CD4-positive, alpha-beta T cell treated with Interleukin-21 for 1 hour (primary cell): Measurements from ENCODE around the gene KRT3.

Experiments used
- DNase-seq: peaks from one replicate; pipeline ENCODE4 v3.0.0-alpha.2; 2020

KRT3 gene

DNA sequence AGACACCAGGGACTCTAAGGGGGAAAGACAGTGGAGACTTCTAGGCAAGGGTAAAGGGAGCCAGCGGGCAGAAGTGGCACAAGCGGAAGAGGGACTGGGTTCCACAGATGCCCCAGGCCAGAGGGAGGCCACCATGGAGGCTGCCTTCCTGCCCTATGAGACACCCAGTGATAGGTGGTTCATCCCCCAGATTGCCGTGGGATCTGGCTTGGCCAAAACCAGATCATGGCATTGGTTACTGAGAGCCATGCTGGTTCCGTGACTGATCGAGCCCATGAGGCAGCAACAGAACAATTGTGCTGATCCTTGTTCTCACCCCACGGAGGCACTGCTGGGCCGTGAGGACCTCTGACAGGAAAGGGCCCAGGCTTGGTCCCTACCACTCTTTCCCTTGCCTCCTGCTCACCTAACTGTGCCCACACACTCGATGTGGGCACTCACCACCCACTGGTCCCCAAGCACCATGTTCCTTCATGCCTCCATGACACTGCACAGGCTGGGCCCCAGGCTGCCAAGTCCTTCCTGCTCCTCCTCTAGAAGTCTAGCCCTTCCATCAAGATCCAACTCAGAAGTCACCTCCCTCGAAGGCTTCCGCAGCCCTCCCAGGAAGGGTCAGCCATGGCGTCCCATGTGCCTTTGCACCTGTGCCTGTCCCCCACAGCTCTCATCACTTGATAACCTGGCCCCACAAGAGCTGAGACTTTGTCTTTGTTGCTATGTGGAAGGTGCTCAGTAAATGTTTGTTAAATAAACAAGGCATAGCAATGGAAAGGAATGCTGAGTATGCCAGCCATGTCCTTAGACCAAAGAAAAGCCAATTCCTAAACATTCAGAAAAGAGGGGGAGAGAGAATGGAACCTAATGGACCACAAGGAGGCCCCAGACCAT is 30.9 kb upstream of the KRT3 start:
- no peak for DNase-seq

GRCh38 chr12:52825961-52826360 is 30.0 kb upstream of the KRT3 start:
- no peak for DNase-seq

DNA sequence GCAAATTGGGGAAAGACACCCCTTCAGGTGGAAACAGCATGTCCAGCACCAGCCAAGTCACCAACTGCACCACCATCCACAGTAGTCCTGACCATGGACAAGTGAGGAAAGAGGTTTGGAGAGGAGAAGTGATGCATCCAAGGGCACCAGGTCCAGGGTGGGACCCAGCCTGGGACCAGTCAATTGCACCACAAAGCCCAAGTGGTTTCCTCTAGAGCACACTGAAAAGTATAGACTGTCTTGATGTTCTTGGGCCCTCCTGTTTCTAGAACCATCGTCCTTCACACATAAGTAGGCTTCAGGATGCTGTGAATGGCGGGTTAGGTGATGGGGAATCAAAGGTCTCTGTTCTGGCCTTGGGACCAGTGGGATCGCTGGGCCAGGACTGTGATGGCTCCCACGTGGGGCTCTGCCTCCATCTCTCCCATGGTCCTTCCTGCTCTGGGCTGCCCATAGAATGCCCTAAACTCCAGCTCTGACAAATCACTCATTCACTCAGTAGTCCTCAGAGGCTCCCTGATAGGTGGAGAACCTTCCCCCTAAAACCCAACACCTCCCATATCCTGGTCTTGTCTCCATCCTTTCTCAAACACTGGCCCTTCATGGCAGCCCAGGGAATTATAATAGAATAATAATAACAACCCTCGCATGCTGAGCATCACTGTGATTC is 29.0 kb upstream of the KRT3 start:
- DNase-seq, result no peak

DNA sequence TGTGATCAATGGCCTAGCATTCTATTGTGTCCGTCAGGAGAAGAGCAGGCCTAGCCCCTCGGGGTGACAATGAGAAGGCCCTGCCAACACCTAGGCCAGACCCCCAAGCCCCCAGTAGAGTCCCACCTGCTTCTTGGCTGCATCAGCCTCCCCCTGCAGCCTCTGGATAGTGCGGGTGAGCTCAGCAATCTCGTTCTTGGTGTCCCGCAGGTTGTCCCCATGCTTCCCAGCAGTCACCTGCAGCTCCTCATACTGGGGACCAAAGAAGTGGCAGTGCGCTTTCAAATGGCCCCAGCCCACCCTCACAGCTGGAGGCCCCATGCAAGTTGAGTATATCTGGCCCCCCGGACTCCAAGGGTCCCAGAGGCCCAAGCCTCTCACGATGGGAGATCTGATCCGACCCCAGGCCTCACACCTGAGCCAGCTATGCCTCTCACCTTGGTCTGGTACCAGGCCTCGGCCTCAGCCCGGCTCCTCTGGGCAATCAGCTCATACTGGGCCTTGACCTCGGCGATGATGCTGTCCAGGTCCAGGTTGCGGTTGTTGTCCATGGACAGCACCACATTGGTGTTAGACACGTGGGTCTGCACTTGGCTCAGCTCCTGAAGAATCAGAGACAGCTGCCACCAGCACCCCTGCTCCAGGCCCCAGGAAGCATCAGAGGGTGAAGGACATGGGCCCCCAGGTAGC is 28.0 kb upstream of the KRT3 start:
- no peak for DNase-seq

GRCh38 chr12:52822771-52823510 is 27.0 kb upstream of the KRT3 start:
- DNase-seq, result no peak

DNA sequence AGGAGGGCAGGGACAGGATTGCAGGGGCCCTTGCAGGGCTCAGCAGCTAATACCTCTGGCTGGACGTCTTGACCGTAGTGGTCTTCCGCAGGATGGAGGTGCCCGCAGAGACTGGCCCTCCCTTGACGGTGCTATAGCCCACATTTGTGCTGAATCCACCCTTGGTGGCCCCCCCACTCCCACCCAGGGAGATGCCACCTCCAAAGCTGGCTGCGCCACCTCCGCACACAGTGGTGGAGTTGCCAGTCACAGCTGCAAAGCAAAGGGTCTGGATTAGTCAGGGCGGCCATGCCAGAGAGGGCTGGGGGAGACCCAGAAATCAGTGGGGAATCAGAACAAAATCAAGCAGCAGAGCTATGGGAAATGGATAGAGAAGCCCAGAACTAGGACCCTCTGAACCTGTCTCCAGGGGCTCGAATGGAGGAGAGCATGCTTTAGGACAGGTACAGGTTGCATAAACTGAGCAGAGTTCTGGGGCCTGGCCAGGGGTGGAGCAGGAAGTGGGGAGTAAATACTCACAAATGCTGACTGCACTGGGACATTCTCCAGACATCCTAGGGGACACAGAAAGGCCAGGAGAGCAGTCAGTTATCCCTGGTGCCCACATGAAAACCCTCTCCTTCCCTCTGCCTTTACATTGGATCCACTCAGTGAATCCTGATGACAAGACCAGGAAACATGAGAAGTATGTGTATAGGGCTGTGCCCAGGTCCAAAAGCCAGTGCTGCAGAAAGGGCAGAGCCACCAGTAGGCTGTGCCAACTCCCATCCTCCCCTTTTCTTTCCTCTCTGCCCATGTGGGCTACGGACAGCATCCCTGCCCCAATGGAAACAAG is 26.1 kb upstream of the KRT3 start:
- DNase-seq, result no peak

GRCh38 chr12:52821071-52821730 is 25.3 kb upstream of the KRT3 start:
- no peak for DNase-seq

GRCh38 chr12:52820521-52820920 is 24.6 kb upstream of the KRT3 start:
- DNase-seq, result no peak

- DNase-seq, result no peak
These were observed 24.0 kb upstream of the KRT3 start for GRCh38 chr12:52819731-52820510.

- no peak for DNase-seq
These were observed 23.0 kb upstream of the KRT3 start for GRCh38 chr12:52818887-52819420.

DNA sequence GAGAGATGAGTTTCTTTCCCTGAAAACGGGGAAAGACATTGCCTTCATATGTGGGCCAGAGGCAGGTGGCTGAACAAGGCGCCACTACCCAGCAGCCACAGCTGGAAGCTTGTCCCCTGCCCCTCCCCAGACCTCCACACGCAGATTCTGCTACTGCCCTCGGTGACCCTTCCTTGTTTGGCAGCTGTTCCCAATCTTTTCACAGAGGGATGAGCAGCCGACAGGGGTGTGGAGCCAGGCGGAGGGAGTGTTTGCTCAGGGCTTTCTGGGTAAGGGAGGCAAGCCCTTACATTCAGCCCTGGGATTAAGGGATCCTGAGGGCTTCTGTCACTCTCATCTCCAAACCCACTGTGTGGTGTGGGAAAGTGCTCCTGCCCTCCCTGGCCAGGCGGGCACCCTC is 22.5 kb upstream of the KRT3 start:
- no peak for DNase-seq

GRCh38 chr12:52817699-52818238 is 21.9 kb upstream of the KRT3 start:
- no peak for DNase-seq

DNA sequence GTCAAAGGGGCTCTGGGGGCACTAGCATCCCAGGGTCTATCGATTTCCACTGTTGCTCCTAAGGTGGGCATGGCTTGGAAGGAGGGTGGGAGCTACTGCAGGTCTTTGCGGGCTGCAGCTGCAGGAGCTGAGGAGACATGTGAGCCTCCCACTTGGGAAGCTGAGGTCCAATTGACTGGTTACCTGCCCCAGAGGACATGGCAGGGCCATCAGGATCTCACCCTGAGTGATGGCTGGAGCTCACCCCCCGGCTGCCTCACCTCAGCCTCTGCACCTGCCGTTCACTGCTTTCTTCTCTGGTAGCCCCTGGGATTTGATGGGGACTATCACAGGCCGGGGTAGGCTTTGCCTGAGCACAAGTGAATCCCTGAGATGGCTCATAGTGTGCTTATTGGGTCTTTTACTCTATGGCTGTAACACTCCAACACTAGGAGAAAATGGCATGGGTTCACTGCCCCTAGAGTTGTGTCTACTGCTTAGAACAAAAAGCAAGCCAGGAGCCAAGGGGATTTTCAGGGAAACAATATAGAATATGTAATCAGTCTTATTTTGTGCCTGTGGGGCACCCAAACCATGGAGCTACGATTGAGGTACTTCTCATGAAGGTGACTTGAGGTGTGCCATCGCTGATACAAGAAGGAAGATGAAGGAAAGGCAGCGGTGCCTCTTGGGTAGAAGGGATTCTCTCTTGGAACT is 21.2 kb upstream of the KRT3 start:
- DNase-seq, result no peak

GRCh38 chr12:52815676-52816588 is 20.0 kb upstream of the KRT3 start:
- DNase-seq, result no peak

DNA sequence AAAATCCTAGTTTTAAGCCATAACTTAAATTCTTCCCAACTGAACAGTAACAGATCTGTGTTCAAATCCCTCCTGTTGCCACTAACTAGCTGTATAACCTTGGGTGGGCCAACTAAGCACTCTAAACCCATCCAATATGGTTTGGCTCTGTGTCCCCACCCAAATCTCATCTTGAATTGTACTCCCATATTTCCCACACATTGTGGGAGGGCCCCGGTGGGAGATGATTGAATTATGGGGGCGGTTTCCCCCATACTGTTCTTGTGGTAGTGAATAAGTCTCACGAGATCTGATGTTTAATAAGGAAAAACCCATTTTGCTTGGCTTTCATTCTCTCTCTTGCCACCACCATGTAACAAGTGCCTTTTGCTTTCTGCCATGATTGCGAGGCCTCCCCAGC is 19.2 kb upstream of the KRT3 start:
- no peak for DNase-seq

DNA sequence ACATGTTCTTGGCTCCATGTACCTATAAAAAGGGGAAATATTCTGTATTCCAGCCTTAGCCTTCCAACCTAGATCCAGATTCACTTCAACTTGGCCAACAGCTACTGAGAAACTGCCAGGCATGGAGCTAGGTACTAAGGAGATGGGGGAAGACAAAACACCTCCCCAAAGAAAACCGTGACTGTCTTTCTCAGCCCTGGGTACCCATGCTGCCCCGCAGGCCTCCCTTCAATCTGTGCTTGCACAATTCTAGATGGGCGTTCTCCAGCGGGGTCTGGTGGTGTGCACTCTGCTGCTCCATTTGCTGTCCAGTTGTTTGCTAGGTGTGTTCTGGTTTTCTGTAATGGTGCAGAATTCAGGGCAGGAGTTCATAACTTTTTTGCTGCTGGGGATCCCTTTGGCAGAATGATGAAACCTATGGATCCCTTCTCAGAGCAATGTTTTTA is 18.8 kb upstream of the KRT3 start:
- no peak for DNase-seq

DNA sequence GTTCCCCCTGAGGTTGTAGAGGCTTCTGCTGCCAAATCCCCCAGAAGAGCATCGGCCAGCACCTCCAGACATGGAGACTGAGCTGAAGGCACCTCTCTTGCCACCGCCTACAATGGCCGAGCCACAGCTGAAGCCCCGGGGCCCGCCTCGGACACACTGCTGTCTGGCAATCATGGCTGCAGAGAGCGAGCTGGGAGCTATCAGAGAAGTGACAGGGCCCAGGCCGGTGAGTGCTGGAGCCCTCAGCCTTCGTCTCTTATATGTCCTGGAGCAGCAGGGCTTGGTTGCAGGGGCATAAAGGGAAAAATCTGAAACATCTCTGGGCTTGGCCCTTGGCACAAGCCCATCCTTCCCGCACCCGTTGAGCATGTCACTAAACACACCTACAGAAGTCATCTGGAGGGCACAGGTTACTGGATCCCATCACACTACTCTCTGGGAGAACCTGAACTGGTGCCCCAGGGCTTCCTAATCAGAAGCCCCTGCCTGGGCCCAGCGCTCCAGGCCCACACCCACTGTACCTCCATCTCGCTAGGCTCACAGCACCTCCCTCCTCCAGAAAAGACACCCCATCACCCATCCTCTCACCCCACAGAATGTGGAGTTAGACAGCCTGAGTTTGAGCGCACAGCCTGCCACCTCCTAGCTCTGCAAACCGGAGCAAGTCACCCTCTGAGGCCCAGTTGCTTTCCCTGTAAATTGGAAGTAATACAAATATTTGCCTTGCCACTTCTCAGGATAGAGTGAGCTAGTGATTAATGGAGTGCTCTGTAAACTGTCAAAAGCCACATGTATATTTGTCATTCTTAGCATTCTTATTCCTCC is 18.2 kb upstream of the KRT3 start, which contains the start of gene KRT4:
KRT4 (minus strand) TSS at position 232 of the 825 bp plus-strand sequence; CDS start at position 174, 58 bp downstream.
- DNase-seq, result no peak
